SJCRH30 (cell line): ENCODE results near the gene AKNAD1. TPM values are rescaled to one million over a fixed set of nuclear protein-coding genes. Genes with fewer than 3 reads are reported as not detected.

ENCODE experiments used
- DNase-seq, 2 experiments: peaks; one replicate each; pipeline ENCODE4 v3.0.0-alpha.2; 2015 to 2020
- H3K27ac ChIP-seq: fragments of 250-450 bp; sonication (Bioruptor Pico); 2 replicates; pipeline ENCODE4 v1.5.1; 2020; ENCODE audit warnings: mild to moderate bottlenecking, moderate library complexity
- H3K27me3 ChIP-seq: fragments of 250-450 bp; sonication (Bioruptor Pico); 2 replicates; pipeline ENCODE4 v1.5.1; 2020; ENCODE audit warnings: mild to moderate bottlenecking, moderate library complexity
- H3K36me3 ChIP-seq: fragments of 250-450 bp; sonication (Bioruptor Pico); 2 replicates; pipeline ENCODE4 v1.5.1; 2020; ENCODE audit warnings: mild to moderate bottlenecking, moderate library complexity
- H3K4me1 ChIP-seq: fragments of 250-450 bp; sonication (Bioruptor Pico); 2 replicates; pipeline ENCODE4 v1.5.1; 2020; ENCODE audit warnings: mild to moderate bottlenecking, moderate library complexity
- H3K4me3 ChIP-seq: fragments of 250-450 bp; sonication (Bioruptor Pico); 2 replicates; pipeline ENCODE4 v1.5.1; 2020; ENCODE audit warnings: mild to moderate bottlenecking, moderate library complexity
- H3K9me3 ChIP-seq: fragments of 250-450 bp; sonication (Bioruptor Pico); replicated peaks from 2 replicates; pipeline ENCODE4 v1.5.1; 2020; ENCODE audit warnings: mild to moderate bottlenecking, moderate library complexity
- total RNA-seq: library from RNA; depleted of rRNA; stranded (reverse); fragments of >200 nt; shearing (Covaris generic); gene quantifications from 2 replicates; pipeline ENCODE4 v1.2.3, GENCODE V29; 2014

AKNAD1 gene
- total RNA-seq, 1 experiment from 2014 or later: 0.87 TPM

DNA sequence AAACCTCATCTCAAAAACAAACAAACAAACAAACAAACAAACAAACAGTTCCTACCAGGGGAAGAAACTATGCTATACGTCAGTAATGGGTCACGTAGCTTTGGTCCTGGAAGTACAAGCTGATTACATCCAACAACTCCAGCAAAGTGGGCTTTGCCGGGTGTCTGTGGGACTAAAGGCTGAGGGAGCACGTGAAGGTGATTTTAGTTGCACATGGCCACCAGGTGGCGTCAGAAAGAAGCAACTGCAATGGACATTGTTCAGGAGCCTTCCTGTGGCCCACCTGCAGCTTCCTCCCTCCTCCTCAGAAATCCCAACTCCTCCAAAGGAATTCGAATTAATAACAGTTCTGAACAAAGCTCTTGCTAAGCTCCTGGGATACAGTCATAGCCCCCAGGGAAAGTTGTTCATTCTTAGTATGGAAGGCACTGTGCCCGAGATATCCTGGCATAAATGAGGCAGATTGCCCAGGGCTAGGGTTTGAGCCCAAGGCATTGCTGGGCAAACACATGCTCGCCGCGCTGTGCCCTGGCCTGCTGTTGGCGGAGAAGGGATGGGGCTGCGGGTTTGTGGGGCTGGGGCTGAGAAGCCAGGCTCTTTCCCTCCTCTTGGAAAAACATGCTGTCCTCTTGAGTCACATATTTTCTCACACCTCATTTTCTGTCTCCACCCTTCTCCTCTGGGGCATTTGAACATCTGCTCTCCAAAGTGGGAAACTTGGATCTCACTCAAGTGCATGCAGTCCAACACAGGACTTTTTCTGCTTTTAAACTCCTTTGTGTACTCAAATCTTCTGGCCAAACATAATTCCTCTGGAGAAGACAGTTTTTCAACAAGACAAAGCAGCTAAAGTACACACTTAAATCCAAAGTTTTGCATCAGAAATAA lies 28.6 kb downstream of the AKNAD1 start:
- Histone ChIP-seq H3K9me3 (no peaks in the 10 kb centered on the region), H3K4me3 (no peak overlapping the region), H3K27me3 (no peaks in the 10 kb centered on the region), H3K36me3 (no peaks in the 10 kb centered on the region), H3K4me1 (peaks cover 27% of the 10 kb centered on the region), H3K27ac (no peak overlapping the region)
- peak; percentile 76 to 90 for DNase-seq

- H3K9me3 ChIP-seq: no peaks in the 10 kb centered on the region
- no peaks in the 10 kb centered on the region for H3K36me3 ChIP-seq
- no peak for DNase-seq
- peaks cover 26% of the 10 kb centered on the region for H3K4me1 ChIP-seq
- H3K4me3 ChIP-seq: no peak overlapping the region
- no peaks in the 10 kb centered on the region for H3K27me3 ChIP-seq
- H3K27ac ChIP-seq: no peak overlapping the region
These were observed 30.7 kb downstream of the AKNAD1 start for GRCh38 chr1:108826081-108826635.

DNA sequence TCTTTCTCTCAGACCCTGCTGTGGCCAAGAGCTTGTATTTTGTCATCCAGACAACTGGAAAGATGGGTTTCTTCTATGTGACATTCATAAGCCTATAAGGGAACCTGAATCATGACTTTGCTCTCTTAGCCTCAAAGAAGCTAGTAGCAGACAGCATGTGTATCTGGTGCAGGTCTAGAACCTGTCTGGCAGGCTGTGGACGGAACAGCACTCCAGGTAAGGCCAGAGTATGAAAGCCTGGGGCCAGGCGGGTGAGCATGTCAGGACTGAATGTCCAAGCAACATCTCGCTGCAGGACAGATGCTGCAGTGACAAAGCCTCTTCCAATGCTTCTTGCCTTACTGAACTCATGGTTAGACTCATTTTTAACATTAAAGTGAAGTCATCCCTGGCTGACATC lies 32.8 kb downstream of the AKNAD1 start:
- Histone ChIP-seq H3K27ac (no peak overlapping the region), H3K9me3 (no peaks in the 10 kb centered on the region), H3K4me1 (peaks cover 10% of the 10 kb centered on the region; the same call in 1 of the 2 replicates), H3K36me3 (no peaks in the 10 kb centered on the region), H3K27me3 (no peaks in the 10 kb centered on the region), H3K4me3 (no peak overlapping the region)
- DNase-seq: no peak

DNA sequence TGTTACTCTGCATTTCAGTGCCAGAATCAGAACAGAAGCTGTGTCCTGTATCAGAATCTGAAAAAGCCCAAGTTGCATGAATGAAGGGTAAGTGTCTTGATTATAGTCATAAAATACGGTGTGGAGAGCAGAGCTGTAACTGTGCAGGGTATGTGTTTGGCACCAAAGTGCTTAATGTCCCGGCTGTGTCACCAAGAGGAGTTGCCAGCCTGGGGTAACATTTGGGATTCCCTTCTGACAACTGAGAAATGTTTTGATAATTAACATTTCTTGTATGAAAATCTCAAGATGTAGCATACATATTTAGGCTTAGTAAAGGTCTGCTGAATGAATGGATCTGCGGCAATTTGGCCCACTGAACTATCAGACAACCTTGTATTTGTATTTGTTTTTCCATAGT lies 33.3 kb downstream of the AKNAD1 start:
- H3K27ac ChIP-seq: no peak overlapping the region
- H3K27me3 ChIP-seq: no peaks in the 10 kb centered on the region
- no peak overlapping the region for H3K4me3 ChIP-seq
- H3K4me1 ChIP-seq: peaks cover 6% of the 10 kb centered on the region; the same call in 1 of the 2 replicates
- H3K9me3 ChIP-seq: no peaks in the 10 kb centered on the region
- DNase-seq: no peak
- H3K36me3 ChIP-seq: no peaks in the 10 kb centered on the region

GRCh38 chr1:108819878-108820277 lies 37.0 kb downstream of the AKNAD1 start:
- Histone ChIP-seq H3K4me1 (peaks cover 13% of the 10 kb centered on the region), H3K27me3 (no peaks in the 10 kb centered on the region), H3K27ac (no peak overlapping the region), H3K36me3 (no peaks in the 10 kb centered on the region), H3K9me3 (no peaks in the 10 kb centered on the region), H3K4me3 (no peak overlapping the region)
- no peak for DNase-seq

- Histone ChIP-seq H3K4me3 (peak overlapping the region; percentile 49), H3K4me1 (peaks cover 13% of the 10 kb centered on the region), H3K27me3 (no peaks in the 10 kb centered on the region), H3K9me3 (no peaks in the 10 kb centered on the region), H3K36me3 (no peaks in the 10 kb centered on the region), H3K27ac (peak overlapping the region; percentile 97)
- no peak for DNase-seq
These were observed 39.1 kb downstream of the AKNAD1 start for GRCh38 chr1:108817811-108818210.

GRCh38 chr1:108817016-108817415 lies 39.9 kb downstream of the AKNAD1 start:
- peak; percentile 87 to 94 for DNase-seq
- H3K4me3 ChIP-seq: peak overlapping the region; percentile 49

GRCh38 chr1:108816049-108816893 lies 40.6 kb downstream of the AKNAD1 start:
- H3K4me3 ChIP-seq: peak overlapping the region; percentile 49
- no peaks in the 10 kb centered on the region for H3K36me3 ChIP-seq
- DNase-seq: peak; percentile 96 to 98
- H3K27ac ChIP-seq: peak overlapping the region; percentile 97
- no peaks in the 10 kb centered on the region for H3K27me3 ChIP-seq
- no peaks in the 10 kb centered on the region for H3K9me3 ChIP-seq
- peaks cover 13% of the 10 kb centered on the region for H3K4me1 ChIP-seq

More at GRCh38 chr1:108817016-108817415, 39.9 kb downstream of the AKNAD1 start:
- H3K4me1 ChIP-seq: peaks cover 13% of the 10 kb centered on the region
- no peaks in the 10 kb centered on the region for H3K9me3 ChIP-seq
- H3K27me3 ChIP-seq: no peaks in the 10 kb centered on the region
- no peaks in the 10 kb centered on the region for H3K36me3 ChIP-seq
- peak overlapping the region; percentile 97 for H3K27ac ChIP-seq

DNA sequence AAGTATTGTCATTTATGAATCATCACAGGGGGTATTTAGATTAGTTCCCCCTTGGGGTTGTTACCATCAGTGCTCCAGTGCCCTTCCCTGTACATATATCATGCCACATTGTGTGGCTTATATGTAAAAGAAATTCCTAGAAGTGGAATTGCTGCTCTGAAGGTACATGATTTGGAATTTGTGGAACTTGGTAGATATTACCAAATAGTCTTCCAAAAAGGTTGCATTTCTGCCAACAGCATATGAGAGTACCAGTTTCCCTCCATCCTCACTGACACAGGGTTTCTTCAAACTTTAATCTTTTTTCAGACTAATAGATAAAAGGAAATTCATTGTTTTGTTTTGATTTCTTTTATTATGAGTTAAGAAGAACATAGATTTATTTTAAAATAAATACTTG lies 41.3 kb downstream of the AKNAD1 start:
- Histone ChIP-seq H3K27ac (peak overlapping the region; percentile 97), H3K4me3 (peak overlapping the region; percentile 49), H3K9me3 (no peaks in the 10 kb centered on the region), H3K27me3 (no peaks in the 10 kb centered on the region), H3K36me3 (no peaks in the 10 kb centered on the region; the same call in 1 of the 2 replicates), H3K4me1 (peaks cover 13% of the 10 kb centered on the region)
- peak in 1 of 2 experiments; percentile 15 for DNase-seq

DNA sequence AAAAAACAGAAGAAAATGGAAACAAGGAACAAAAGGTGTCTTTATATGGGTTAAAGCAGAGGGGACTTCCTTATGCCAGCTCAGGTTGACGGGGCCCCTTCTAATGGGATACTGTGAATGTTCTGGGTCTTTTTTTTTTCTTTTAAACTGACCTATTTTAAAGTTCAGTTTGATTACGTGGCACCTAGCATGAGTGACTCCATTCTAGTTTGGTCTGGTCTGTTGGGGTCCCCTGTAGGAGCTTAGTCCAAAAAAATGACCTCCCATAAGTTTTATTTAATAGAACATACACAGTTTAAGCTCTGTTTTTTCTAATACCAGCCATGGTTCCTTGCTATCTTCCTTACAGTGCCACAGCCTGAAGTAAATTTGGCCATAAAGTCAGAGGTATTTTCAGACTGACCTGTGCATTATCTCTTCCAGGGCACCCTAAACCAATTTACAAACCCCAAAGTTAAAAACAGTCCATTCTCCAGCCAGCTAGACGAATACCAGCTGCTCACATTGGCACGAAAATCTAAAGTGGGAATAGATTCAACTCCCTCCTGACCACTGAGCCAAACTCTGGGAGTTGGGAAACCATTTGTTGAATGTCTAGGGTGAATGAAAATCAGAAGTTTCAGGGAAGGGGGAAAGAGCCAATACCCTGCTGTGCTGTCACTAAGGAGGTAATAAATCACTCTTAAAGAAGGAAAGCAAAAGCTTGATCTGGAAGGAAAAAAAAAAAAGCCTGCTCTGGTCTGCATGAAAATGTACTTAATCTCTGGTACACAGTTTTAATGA lies 42.4 kb downstream of the AKNAD1 start:
- no peak overlapping the region for H3K4me3 ChIP-seq
- H3K9me3 ChIP-seq: no peaks in the 10 kb centered on the region
- no peaks in the 10 kb centered on the region; the same call in 1 of the 2 replicates for H3K36me3 ChIP-seq
- peaks cover 13% of the 10 kb centered on the region for H3K4me1 ChIP-seq
- H3K27me3 ChIP-seq: no peaks in the 10 kb centered on the region
- H3K27ac ChIP-seq: no peak overlapping the region
- no peak for DNase-seq

DNA sequence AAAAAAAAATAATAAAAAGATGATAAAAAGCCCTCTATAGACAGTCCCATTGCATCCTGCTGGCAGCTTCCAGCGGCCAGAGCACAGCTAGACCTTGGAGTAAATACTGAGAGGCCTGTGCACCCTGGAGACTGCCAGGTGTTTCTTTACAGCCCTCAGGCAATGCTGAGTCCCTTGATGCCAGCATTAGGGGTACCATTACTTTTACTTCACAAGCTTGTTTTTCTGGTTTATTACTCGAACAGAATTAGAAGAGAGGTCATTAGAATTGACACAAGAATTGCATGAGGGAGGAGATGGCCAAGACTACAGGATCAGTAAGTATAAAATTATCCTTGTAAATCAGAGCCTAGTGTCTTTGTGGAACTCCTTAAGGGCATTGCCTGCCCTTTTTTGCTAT lies 43.6 kb downstream of the AKNAD1 start:
- DNase-seq: no peak
- peaks cover 4% of the 10 kb centered on the region for H3K36me3 ChIP-seq
- peaks cover 13% of the 10 kb centered on the region for H3K4me1 ChIP-seq
- no peaks in the 10 kb centered on the region for H3K27me3 ChIP-seq
- H3K27ac ChIP-seq: no peak overlapping the region
- no peak overlapping the region for H3K4me3 ChIP-seq
- H3K9me3 ChIP-seq: no peaks in the 10 kb centered on the region

DNA sequence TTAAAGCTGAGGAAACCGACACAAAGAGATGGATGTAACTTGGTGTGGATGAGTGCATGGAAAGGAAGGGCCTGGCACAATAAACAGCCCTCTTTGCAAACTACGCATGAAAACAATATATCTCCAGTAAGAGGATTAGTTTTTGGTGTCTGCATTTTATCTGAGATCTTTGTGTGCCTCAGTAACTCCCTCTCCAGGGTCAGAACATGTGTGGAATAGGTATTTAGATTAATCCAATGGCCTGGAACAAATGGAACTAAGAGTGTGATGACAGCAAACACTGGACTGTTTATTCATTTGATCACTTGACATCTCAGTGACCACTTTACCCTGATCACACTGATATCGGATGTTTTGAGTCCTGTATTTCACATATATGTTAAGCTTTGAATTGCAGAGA lies 45.3 kb downstream of the AKNAD1 start:
- Histone ChIP-seq H3K27ac (no peak overlapping the region), H3K27me3 (no peaks in the 10 kb centered on the region), H3K4me3 (no peak overlapping the region), H3K9me3 (no peaks in the 10 kb centered on the region), H3K36me3 (peaks cover 10% of the 10 kb centered on the region), H3K4me1 (peaks cover 10% of the 10 kb centered on the region)
- DNase-seq: no peak

DNA sequence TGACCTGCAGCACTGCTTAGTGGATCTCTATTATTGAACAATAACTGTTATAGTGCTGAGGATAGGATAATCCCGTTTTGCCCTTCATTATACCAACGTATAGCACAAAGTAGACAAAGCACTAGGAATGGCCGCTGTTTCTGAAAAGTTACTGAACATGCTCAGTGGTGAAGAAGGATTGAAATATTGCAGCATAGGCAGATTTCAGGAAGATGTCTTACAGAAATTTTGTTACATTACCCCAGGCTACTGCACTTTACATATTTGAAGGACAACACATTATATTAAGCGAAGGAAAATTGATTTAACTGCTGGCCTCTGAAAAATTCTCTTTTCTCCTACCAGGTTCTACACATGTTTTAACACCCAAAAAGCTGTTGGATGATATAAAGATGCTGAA lies 48.5 kb downstream of the AKNAD1 start:
- Histone ChIP-seq H3K27me3 (no peaks in the 10 kb centered on the region), H3K4me3 (no peak overlapping the region), H3K4me1 (no peaks in the 10 kb centered on the region), H3K27ac (no peak overlapping the region), H3K36me3 (peaks cover 13% of the 10 kb centered on the region), H3K9me3 (no peaks in the 10 kb centered on the region)
- DNase-seq: no peak

DNA sequence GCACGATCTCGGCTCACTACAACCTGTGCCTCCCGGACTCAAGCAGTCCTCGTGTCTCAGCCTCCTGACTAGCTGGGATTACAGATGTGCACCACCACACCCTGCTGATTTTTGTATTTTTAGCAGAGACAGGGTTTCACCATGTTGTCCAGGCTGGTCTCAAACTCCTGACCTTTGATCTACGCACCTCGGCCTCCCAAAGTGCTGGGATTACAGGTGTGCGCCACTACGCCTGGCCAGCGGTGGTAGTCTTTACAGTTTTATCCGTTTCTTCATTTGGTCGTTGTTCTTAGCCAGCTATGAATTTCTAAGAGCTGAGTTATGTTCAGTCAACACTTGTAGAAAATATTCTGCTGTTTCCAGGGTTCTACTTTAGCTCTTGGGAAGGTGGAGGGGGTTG lies 53.3 kb downstream of the AKNAD1 start:
- peaks cover 30% of the 10 kb centered on the region for H3K36me3 ChIP-seq
- H3K4me1 ChIP-seq: no peaks in the 10 kb centered on the region
- no peaks in the 10 kb centered on the region for H3K27me3 ChIP-seq
- no peak for DNase-seq
- no peak overlapping the region for H3K27ac ChIP-seq
- H3K4me3 ChIP-seq: no peak overlapping the region
- H3K9me3 ChIP-seq: no peaks in the 10 kb centered on the region
